ENCODE results near the gene TTBK2. TPM values are rescaled to one million over a fixed set of nuclear protein-coding genes. Genes with fewer than 3 reads are reported as not detected.

Gene TTBK2
- total RNA-seq, 1 donor from 2014 or later: 8.8 TPM

- no peak overlapping the region for H3K4me3 ChIP-seq
- no peak for TF ChIP-seq CTCF (IDR thresholded peaks at IDR 0.05)
- TF ChIP-seq POLR2AphosphoS5 (IDR thresholded peaks at IDR 0.05; ENCODE audit: insufficient read depth in 1 of 2, low read depth in 1 of 2): no peak
- no peak for TF ChIP-seq POLR2A (IDR thresholded peaks at IDR 0.05)
- peaks cover 6% of the 10 kb centered on the region for H3K4me1 ChIP-seq
- DNase-seq (ENCODE audit: extremely low spot score in 2 of 2): no peak
- H3K9me3 ChIP-seq: no peaks in the 10 kb centered on the region
- intact Hi-C loops (cut with DNase I): no loop called here
- no peak overlapping the region for H3K27ac ChIP-seq
- peaks cover 0 to 8% of the 10 kb centered on the region in 2 donors for H3K36me3 ChIP-seq
- no peaks in the 10 kb centered on the region for H3K27me3 ChIP-seq
Measured at GRCh38 chr15:42741710-42742109, 178.9 kb downstream of the TTBK2 start.

GRCh38 chr15:42737529-42738328 lies 182.8 kb downstream of the TTBK2 start:
- no peak for TF ChIP-seq CTCF (IDR thresholded peaks at IDR 0.05)
- no peak for TF ChIP-seq POLR2A (IDR thresholded peaks at IDR 0.05)
- no peak for TF ChIP-seq POLR2AphosphoS5 (IDR thresholded peaks at IDR 0.05; ENCODE audit: insufficient read depth in 1 of 2, low read depth in 1 of 2)
- Histone ChIP-seq H3K27me3 (no peaks in the 10 kb centered on the region), H3K4me1 (peaks cover 22% of the 10 kb centered on the region), H3K4me3 (peak overlapping the region; percentile 76 to 83), H3K36me3 (peaks cover 0 to 24% of the 10 kb centered on the region in 2 donors), H3K9me3 (no peaks in the 10 kb centered on the region), H3K27ac (peak overlapping the region; percentile 83)
- no peak for DNase-seq (ENCODE audit: extremely low spot score in 2 of 2)
- intact Hi-C loops (cut with DNase I): no loop called here

- peak within 1 kb of the TSS; percentile 76 to 83 for H3K4me3 ChIP-seq
- H3K27ac ChIP-seq: peak within 1 kb of the TSS; percentile 83
- H3K4me1 ChIP-seq: peaks cover 22% of the 10 kb centered on the region
- H3K36me3 ChIP-seq: peaks cover 0 to 32% of the 10 kb centered on the region in 2 donors
- TF ChIP-seq CTCF (IDR thresholded peaks at IDR 0.05) (no peak), POLR2AphosphoS5 (IDR thresholded peaks at IDR 0.05; ENCODE audit: insufficient read depth in 1 of 2, low read depth in 1 of 2) (peak in 1 of 2 donors; percentile 81), POLR2A (IDR thresholded peaks at IDR 0.05) (peak in 1 of 2 donors; percentile 89)
- H3K9me3 ChIP-seq: no peaks in the 10 kb centered on the region
- peak in 1 of 2 donors; percentile 91 for DNase-seq (ENCODE audit: extremely low spot score in 2 of 2)
- H3K27me3 ChIP-seq: no peaks in the 10 kb centered on the region
- intact Hi-C loops (cut with DNase I): no loop called here
Measured at GRCh38 chr15:42736793-42737528, 183.6 kb downstream of the TTBK2 start, which contains the start of gene CDAN1. TSS of gene CDAN1 (minus strand) at chr15:42737128. CDS start at chr15:42737102, 26 bp downstream.

- peaks cover 0 to 38% of the 10 kb centered on the region in 2 donors for H3K36me3 ChIP-seq
- no peaks in the 10 kb centered on the region for H3K27me3 ChIP-seq
- H3K9me3 ChIP-seq: no peaks in the 10 kb centered on the region
- H3K4me1 ChIP-seq: peaks cover 22% of the 10 kb centered on the region
- TF ChIP-seq POLR2A (IDR thresholded peaks at IDR 0.05) (no peak), POLR2AphosphoS5 (IDR thresholded peaks at IDR 0.05; ENCODE audit: insufficient read depth in 1 of 2, low read depth in 1 of 2) (no peak), CTCF (IDR thresholded peaks at IDR 0.05) (no peak)
- DNase-seq (ENCODE audit: extremely low spot score in 2 of 2): no peak
- H3K27ac ChIP-seq: peak overlapping the region; percentile 83
- intact Hi-C loops (cut with DNase I): no loop called here
- H3K4me3 ChIP-seq: peak overlapping the region; percentile 76 to 83
Measured at GRCh38 chr15:42736178-42736792, 184.3 kb downstream of the TTBK2 start.
